GM18867 (cell line): ENCODE measurements around the gene NSD1.
"Not testable (repeated sequence)": the region's sequence is repeated elsewhere in the genome, so short reads cannot be mapped to it uniquely, and the experiment has no call there.

Experiments
- ATAC-seq: cut with Tn5 transposase; IDR thresholded peaks from one replicate; pipeline ENCODE4 v1.9.1; 2021; ENCODE audit warnings: mild to moderate bottlenecking, moderate library complexity; ENCODE audit not compliant: unreplicated experiment

Gene NSD1

GRCh38 chr5:177339107-177339638, 205.6 kb downstream of the NSD1 start:
- no peak for ATAC-seq

DNA sequence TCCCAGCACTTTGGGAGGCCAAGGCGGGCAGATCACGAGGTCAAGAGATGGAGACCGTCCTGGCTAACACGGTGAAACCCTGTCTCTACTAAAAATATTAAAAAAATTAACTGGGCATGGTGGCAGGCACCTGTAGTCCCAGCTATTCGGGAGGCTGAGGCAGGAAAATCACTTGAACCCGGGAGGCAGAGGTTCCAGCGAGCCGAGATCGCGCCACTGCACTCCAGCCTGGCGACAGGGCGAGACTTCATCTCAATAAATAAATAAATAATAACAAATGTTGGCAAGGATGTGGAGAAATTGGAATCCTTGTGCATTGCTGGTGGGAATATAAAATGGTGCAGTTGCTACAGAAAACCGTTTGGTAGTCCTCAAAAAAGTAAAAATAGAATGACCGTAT, 209.4 kb downstream of the NSD1 start:
- not testable (repeated sequence) for ATAC-seq

DNA sequence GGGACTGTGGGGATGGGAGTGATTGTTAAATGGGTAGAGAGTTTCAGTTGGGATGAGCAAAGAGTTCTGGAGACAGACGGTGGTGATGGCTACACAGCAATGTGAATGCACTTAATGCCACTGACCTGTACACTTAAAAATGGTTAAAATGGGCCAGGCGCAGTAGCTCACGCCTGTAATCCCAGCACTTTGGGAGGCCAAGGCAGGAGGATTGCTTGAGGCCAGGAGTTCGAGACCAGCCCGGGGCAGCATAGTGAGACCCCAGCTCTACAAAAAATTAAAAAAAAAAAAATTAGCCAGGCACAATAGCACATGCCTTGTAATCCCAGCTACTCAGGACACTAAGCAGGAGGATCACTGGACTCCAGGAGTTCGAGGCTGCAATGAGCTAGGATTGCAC, 210.2 kb downstream of the NSD1 start:
- no peak for ATAC-seq

DNA sequence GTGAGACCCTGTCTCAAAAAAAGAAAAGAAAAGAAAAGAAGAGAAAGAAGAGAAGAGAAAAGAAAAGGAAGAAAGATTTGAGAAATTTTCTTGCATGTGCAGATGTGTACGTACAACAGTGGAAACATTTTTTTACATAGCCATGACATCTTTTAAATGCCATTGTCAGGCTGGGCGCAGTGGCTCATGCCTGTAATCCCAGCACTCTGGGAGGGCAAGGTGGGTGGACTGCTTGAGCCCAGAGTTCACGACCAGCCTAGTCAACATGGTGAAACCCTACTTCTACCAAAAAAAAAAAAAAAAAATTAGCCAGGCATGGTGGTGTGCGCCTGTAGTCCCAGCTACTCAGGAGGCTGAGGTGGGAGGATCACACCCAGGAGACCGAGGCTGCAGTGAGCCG, 211.3 kb downstream of the NSD1 start:
- ATAC-seq, result no peak

- no peak for ATAC-seq
Observed at GRCh38 chr5:177346820-177347219, 213.2 kb downstream of the NSD1 start.

GRCh38 chr5:177347699-177348098, 214.1 kb downstream of the NSD1 start:
- ATAC-seq, result no peak

GRCh38 chr5:177349362-177349647, 215.7 kb downstream of the NSD1 start:
- no peak for ATAC-seq

GRCh38 chr5:177349762-177350161, 216.2 kb downstream of the NSD1 start:
- ATAC-seq, result no peak
